ENCODE data around the gene ZNF341.

DNA sequence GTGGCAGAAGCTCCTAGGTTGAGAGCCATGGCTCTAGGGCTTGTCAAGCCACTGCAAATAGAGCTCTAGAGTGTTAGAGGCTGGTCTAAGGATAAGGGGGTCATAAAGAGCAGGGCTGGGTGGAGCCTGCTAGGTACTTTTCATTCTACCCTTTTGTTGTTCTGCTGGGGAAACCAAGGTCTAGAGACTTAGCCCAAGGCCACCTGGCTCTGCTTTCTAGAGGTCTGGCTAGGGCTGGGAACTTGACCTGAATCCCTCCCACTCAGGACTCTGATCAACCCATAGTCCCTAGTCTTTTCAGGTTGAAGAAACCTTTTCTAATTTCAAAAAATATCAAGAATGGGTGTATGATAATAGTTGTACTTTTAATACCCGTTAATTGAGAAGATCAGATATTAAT is 93.1 kb downstream of the ZNF341 start:
- TF ChIP-seq, protein P1, sequence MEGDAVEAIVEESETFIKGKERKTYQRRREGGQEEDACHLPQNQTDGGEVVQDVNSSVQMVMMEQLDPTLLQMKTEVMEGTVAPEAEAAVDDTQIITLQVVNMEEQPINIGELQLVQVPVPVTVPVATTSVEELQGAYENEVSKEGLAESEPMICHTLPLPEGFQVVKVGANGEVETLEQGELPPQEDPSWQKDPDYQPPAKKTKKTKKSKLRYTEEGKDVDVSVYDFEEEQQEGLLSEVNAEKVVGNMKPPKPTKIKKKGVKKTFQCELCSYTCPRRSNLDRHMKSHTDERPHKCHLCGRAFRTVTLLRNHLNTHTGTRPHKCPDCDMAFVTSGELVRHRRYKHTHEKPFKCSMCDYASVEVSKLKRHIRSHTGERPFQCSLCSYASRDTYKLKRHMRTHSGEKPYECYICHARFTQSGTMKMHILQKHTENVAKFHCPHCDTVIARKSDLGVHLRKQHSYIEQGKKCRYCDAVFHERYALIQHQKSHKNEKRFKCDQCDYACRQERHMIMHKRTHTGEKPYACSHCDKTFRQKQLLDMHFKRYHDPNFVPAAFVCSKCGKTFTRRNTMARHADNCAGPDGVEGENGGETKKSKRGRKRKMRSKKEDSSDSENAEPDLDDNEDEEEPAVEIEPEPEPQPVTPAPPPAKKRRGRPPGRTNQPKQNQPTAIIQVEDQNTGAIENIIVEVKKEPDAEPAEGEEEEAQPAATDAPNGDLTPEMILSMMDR (IDR thresholded peaks at IDR 0.05; ENCODE audit: low read depth, low read length): no peak
- no peak for TF ChIP-seq EZH2phosphoT487 (IDR thresholded peaks at IDR 0.05; ENCODE audit: low read depth)
